Endothelial cell of umbilical vein (primary cell): Measurements from ENCODE around the gene SLC9A9.

Experiments used
- CTCF ChIP-seq, 2 donors: IDR thresholded peaks; 1 replicate in 1 of 2; 2 replicates in 1 of 2; pipeline ENCODE4 v1.5.1; 2011; ENCODE audit warnings: low read length in 2 of 2, mild to moderate bottlenecking in 2 of 2, moderate library complexity in 2 of 2, control low read depth in 1 of 2, inconsistent platforms in 1 of 2, low read depth in 1 of 2; ENCODE audit not compliant: insufficient read depth in 1 of 2; ENCODE audit errors: extremely low read depth in 1 of 2
- EZH2 ChIP-seq: IDR thresholded peaks from 2 replicates; pipeline ENCODE4 v1.6.1; 2012; ENCODE audit warnings: borderline replicate concordance, low read depth, mild to moderate bottlenecking, moderate library complexity, low read length, inconsistent platforms; ENCODE audit not compliant: severe bottlenecking
- FOS ChIP-seq: IDR thresholded peaks from 2 replicates; pipeline ENCODE4 v1.6.1; 2011; ENCODE audit warnings: mild to moderate bottlenecking, low read length, moderate library complexity, borderline replicate concordance; ENCODE audit not compliant: insufficient read depth
- JUN ChIP-seq: IDR thresholded peaks from 2 replicates; pipeline ENCODE4 v1.6.1; 2011; ENCODE audit warnings: borderline replicate concordance, low read depth; ENCODE audit not compliant: insufficient read length, insufficient read depth
- POLR2A ChIP-seq: IDR thresholded peaks from 2 replicates; pipeline ENCODE4 v1.6.1; 2012; ENCODE audit warnings: low read depth, mild to moderate bottlenecking, control low read depth, low read length

- TF ChIP-seq CTCF (IDR thresholded peaks at IDR 0.05; ENCODE audit: extremely low read depth in 1 of 2, insufficient read depth in 1 of 2, low read depth in 1 of 2, low read length in 2 of 2) = no peak
- no peak for TF ChIP-seq FOS
- no peak for TF ChIP-seq JUN
- no peak for TF ChIP-seq POLR2A
- no peak for TF ChIP-seq EZH2
Observed at GRCh38 chr3:143896486-143896885, 48.2 kb upstream of the SLC9A9 start.
